HG03103 (cell line): ENCODE data around the gene LRRC1.

Experiments used
- ATAC-seq: cut with Tn5 transposase; IDR thresholded peaks from one replicate; pipeline ENCODE4 v1.9.1; 2021; ENCODE audit warnings: low read depth; ENCODE audit not compliant: unreplicated experiment

Gene LRRC1

GRCh38 chr6:53917464-53917842 lies 122.6 kb downstream of the LRRC1 start:
- ATAC-seq, result no peak

DNA sequence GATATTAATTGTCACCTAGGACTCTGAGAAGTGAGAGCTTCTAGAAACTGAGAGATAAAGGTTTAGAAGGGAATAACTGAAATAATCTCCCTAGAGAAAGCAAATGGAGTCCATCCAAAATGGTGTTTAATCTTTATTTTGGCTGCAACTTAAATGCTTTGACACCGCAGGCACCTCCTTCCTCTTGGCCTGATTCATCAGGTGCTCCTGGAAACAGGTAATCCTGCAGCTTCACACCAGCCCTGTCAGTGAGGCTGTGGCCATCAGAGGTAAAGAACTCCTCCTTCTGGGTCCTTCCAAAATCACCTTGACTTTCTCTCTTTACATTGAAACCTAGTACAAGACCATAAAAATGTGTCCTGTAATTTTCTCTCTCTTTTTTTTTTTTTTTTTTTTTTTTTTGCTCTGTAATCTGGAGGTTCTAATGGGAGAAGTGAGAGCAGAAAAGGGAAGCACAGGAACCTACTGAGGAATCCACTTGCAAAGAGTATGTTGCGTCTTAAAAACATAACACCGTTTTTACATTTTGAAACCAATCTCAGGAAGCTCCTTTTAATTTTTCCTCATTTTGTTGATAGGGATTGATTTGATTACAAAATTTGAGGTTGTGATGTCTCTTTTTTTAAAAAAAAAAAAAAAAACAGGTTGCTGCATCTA lies 124.2 kb downstream of the LRRC1 start:
- no peak for ATAC-seq

GRCh38 chr6:53919881-53920360 lies 125.1 kb downstream of the LRRC1 start:
- ATAC-seq, result no peak

DNA sequence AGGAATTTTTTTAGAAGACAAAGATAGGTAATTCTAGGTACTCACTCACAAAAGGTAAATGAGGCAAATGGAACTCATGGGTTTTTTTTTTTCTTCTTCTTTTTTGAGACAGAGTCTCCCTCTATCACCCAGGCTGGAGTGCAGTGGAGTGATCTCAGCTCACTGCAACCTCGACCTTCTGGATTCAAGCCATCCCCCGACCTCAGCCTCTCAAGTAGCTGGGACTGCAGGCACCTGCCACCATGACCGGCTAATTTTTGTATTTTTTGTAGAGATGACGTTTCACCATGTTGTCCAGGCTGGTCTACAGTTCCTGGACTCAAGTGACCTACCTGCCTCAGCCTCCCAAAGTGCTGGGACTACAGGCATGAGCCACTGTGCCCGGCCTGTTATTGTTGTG lies 126.1 kb downstream of the LRRC1 start:
- no peak for ATAC-seq

- ATAC-seq, result no peak
Measured at GRCh38 chr6:53921639-53922038, 126.8 kb downstream of the LRRC1 start.

DNA sequence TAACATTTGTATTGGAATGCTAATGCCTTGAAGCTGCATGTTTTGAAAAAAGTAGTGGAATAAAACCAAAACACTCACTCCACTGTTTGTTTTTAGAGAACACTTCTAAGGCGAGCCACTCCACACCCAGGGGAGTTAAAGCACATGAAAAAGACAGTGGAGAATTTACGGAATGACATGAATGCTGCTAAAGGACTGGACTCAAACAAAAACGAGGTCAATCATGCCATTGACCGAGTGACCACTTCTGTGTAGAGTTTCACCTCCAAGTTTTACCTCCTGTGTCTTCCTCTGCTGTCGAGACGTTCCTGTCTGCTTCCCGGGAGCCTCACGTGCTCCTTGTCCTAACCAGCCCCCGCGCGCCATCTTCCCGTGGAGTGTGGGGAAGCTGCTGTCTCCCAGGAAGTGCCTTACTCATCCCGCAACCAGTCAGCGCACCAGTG lies 127.8 kb downstream of the LRRC1 start:
- ATAC-seq, result no peak

DNA sequence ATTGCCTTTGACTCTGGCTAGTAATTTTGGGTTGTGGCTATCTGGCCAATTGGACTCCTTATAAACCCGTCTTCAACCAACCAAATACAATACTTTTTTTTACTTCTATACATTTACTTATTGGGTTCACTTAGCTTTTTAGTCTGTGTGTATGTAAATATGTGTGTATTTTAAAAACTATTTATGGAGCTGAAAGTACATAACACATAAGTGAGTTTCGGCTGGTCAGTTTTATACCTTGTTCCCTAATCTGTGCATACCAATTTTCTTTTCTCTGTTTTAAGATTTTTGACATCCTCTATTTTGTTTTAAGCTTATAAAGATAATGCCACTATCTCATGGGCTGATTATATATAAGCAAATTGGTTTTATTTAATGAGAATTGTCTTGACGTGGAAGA lies 129.5 kb downstream of the LRRC1 start:
- no peak for ATAC-seq

DNA sequence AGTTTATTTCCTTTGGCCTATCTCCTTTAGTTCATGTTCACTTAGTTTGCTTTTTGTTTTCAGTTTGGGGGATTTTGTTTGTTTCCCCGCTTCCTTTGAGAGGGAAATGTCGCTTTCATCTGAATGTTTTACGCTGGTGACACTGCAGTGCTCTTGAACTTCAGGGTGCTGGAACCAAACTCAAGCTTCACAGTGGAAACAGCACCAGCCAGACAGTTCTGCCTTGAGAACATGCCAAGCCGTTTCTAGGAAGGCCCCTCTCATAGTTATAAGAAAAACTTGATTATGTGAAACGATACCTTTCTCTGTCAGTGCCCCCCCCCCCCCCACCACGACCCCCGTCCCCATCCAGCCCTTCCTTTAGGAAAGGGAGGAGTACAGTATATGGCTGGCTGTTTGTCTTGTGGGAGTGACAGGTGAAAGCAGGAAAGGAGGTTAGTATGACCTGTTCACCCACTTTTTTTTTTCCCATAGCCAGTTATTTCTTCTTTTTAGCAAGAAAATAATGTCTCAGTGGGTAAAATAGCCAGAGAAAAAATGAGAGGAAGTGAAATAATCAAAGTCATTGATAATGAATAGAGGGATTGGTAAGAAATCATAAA lies 130.1 kb downstream of the LRRC1 start:
- ATAC-seq, result no peak

DNA sequence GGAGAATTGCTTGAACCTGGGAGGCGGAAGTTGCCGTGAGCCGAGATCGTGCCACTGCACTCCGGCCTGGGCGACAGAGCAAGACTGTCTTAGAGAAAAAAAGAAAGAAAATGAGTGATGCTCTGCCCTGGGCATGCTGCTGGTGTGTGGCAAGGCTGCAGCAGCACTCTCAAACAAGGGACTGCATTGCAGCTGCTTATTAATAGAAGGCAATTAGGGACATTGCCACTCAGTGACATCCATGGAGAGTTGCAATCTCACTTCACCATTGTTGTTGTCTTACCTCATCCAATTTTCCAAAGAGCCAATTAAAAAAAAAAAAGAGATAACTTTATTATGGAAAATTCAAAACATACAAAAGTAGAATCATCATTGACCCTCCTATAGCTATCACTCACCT lies 131.1 kb downstream of the LRRC1 start:
- ATAC-seq, result no peak

- ATAC-seq, result no peak
Measured at GRCh38 chr6:53926505-53926904, 131.7 kb downstream of the LRRC1 start.

- ATAC-seq, result no peak
Measured at GRCh38 chr6:53928641-53929040, 133.8 kb downstream of the LRRC1 start.

- no peak for ATAC-seq
Measured at GRCh38 chr6:53929041-53929820, 134.4 kb downstream of the LRRC1 start.

DNA sequence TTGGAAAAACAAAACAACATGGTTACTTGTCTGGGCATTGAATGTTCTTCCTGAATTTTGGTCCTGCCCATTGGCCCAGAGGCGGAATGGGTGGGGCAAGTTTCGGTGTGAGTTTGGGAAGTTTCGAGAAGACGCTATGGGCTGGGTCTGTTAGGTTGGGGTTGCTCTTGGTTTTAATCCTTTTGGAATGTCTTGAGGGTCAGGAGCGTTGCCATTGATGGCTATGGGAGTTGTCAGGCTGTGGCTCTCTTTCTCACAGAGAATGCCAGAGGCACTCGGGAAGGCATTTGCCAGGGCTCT lies 135.0 kb downstream of the LRRC1 start:
- no peak for ATAC-seq

- no peak for ATAC-seq
Measured at GRCh38 chr6:53930330-53930729, 135.5 kb downstream of the LRRC1 start.

DNA sequence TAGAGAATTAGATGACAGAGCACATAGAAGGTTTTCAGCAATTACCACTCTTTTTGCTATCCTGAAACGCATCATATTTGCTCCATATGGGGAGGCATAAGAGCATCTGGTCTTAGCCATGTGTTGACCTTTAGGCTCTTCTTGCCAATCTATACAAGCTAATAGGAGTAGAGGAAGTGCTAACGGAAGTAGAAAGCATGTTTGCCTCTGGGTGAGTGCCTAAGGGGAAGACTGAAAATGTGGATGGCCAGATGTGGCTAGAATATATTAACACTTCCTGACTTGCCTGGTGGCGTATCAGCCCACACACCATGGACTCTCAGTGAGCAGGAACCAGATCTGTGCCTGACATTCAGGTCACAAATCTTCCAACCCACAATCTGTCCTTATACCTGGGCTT lies 136.3 kb downstream of the LRRC1 start:
- no peak for ATAC-seq

- no peak for ATAC-seq
Measured at GRCh38 chr6:53932516-53932915, 137.7 kb downstream of the LRRC1 start.

- no peak for ATAC-seq
Measured at GRCh38 chr6:53934023-53934422, 139.2 kb downstream of the LRRC1 start.

DNA sequence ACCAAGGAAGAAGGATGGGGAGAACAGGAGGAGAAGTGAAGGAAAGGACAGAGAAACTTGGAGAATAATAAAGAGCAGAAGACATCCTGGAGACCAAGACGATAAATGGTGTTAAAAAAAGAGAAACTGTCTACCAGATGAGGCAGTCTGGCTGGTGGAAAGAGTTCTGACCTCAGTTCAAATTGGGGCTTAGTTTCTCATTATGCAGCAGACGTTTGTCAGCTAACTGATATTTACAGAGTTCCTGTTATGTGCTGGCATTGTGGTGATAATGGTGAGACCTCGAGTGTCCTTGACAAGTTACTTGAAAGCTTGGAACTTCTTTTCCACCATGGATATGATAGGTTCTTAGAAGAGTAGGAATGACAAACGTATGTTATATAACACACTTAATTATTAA lies 142.7 kb downstream of the LRRC1 start:
- ATAC-seq, result no peak

- no peak for ATAC-seq
Measured at GRCh38 chr6:53938810-53939209, 144.0 kb downstream of the LRRC1 start.

DNA sequence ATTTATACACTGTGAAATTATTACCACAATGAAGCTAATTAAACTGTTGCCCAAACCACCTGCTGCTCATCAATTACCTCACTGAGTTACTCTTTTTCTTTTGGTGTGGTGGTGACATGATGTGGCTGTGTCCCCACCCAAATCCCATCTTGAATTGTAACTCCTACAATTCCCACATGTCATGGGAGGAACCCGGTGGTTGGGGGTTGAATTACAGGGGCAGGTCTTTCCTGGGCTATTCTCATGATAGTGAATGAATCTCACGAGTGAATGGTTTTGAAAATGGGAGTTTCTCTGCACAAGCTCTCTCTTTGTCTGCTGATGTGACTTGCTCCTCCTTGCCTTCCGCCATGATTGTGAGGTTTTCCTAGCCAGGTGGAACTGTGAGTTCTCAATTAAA lies 145.0 kb downstream of the LRRC1 start:
- ATAC-seq, result no peak

DNA sequence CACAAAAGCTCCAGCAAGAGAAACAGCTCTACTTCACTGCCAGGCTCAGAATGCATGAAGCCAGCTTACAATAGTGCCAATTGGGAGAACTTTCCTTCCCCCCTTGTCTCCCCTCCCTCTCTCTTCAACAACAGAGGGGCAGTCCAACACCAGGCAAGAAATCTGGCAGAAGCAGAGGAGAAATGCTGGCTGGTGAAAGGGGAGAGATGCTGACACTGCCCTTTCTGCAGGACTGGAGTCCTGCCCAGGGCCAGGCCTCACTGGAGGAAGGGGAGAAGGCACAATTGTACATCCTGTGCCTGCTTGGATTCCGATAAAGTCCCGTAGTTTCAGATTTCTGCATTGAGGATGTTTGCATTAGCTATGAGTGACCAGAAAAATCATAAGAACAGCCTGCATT lies 148.6 kb downstream of the LRRC1 start:
- ATAC-seq, result no peak

DNA sequence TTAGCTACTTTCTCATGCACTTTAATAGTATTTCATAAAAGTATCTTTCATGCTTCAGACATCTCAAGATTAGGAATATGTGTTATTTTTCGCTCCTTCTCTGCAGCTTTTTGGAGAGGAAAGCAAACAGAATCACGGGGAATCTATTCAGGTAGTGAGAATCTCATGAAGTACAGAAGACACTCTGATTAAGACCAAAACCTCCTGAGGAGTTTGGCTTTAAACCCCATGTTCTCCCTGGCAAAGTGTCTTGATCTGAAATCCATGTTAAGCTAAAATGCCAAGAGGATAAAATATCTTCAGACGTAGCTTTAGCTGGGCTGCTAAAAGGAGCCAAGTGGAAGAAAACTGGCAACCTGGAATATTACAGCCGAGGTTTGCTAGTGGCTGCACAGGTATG lies 149.3 kb downstream of the LRRC1 start:
- ATAC-seq, result no peak
